Measurements from ENCODE around the gene DACT2. TPM values are rescaled to one million over a fixed set of nuclear protein-coding genes. Genes with fewer than 3 reads are reported as not detected.

DACT2 gene
- 2.1 and 2.3 TPM in 2 replicates for total RNA-seq

GRCh38 chr6:168319279-168320111 is at the start of gene DACT2:
Gene DACT2 (minus strand): TSS chr6:168319777. CDS start chr6:168319633, 144 bp downstream.
- Mint-ChIP-seq H3K4me3 (no peak within 1 kb of the TSS), H3K27me3 (ENCODE audit: insufficient read depth) (peaks cover 32% of the 10 kb centered on the region), H3K4me1 (ENCODE audit: low read depth) (no peaks in the 10 kb centered on the region), H3K36me3 (ENCODE audit: low read depth) (no peaks in the 10 kb centered on the region), H3K27ac (no peak within 1 kb of the TSS), H3K9me3 (peaks cover 6% of the 10 kb centered on the region)
- intact Hi-C loops (cut with micrococcal nuclease): no loop called here
- DNase-seq (ENCODE audit: low spot score): no peak

GRCh38 chr6:168368936-168369335 is 49.4 kb upstream of the DACT2 start:
- Mint-ChIP-seq H3K4me1 (ENCODE audit: low read depth) (no peaks in the 10 kb centered on the region), H3K27ac (no peak overlapping the region), H3K36me3 (ENCODE audit: low read depth) (no peaks in the 10 kb centered on the region), H3K9me3 (no peaks in the 10 kb centered on the region), H3K4me3 (no peak overlapping the region), H3K27me3 (ENCODE audit: insufficient read depth) (peaks cover 5% of the 10 kb centered on the region)
- intact Hi-C loops (cut with micrococcal nuclease): no loop called here
- no peak for DNase-seq (ENCODE audit: low spot score)

- H3K4me3 Mint-ChIP-seq: no peak overlapping the region
- DNase-seq (ENCODE audit: low spot score): no peak
- H3K9me3 Mint-ChIP-seq: no peaks in the 10 kb centered on the region
- H3K4me1 Mint-ChIP-seq (ENCODE audit: low read depth): no peaks in the 10 kb centered on the region
- intact Hi-C loops (cut with micrococcal nuclease): no loop called here
- H3K27ac Mint-ChIP-seq: no peak overlapping the region
- no peaks in the 10 kb centered on the region for H3K36me3 Mint-ChIP-seq (ENCODE audit: low read depth)
- peaks cover 5% of the 10 kb centered on the region for H3K27me3 Mint-ChIP-seq (ENCODE audit: insufficient read depth)
Measured at GRCh38 chr6:168368066-168368820, 48.7 kb upstream of the DACT2 start.

GRCh38 chr6:168367285-168367751 is 47.7 kb upstream of the DACT2 start:
- H3K27me3 Mint-ChIP-seq (ENCODE audit: insufficient read depth): peaks cover 5% of the 10 kb centered on the region
- intact Hi-C loops (cut with micrococcal nuclease): no loop called here
- H3K9me3 Mint-ChIP-seq: no peaks in the 10 kb centered on the region
- no peak for DNase-seq (ENCODE audit: low spot score)
- H3K4me3 Mint-ChIP-seq: no peak overlapping the region
- no peak overlapping the region for H3K27ac Mint-ChIP-seq
- H3K4me1 Mint-ChIP-seq (ENCODE audit: low read depth): no peaks in the 10 kb centered on the region
- H3K36me3 Mint-ChIP-seq (ENCODE audit: low read depth): no peaks in the 10 kb centered on the region

- no peak overlapping the region for H3K4me3 Mint-ChIP-seq
- H3K27ac Mint-ChIP-seq: no peak overlapping the region
- DNase-seq (ENCODE audit: low spot score): no peak
- no peaks in the 10 kb centered on the region for H3K4me1 Mint-ChIP-seq (ENCODE audit: low read depth)
- H3K9me3 Mint-ChIP-seq: no peaks in the 10 kb centered on the region
- H3K36me3 Mint-ChIP-seq (ENCODE audit: low read depth): no peaks in the 10 kb centered on the region
- peaks cover 5% of the 10 kb centered on the region for H3K27me3 Mint-ChIP-seq (ENCODE audit: insufficient read depth)
- intact Hi-C loops (cut with micrococcal nuclease): no loop called here
Measured at GRCh38 chr6:168366473-168366872, 46.9 kb upstream of the DACT2 start.

- H3K9me3 Mint-ChIP-seq: no peaks in the 10 kb centered on the region
- no peak overlapping the region for H3K27ac Mint-ChIP-seq
- no peak for DNase-seq (ENCODE audit: low spot score)
- H3K27me3 Mint-ChIP-seq (ENCODE audit: insufficient read depth): peaks cover 5% of the 10 kb centered on the region
- intact Hi-C loops (cut with micrococcal nuclease): no loop called here
- no peak overlapping the region for H3K4me3 Mint-ChIP-seq
- H3K4me1 Mint-ChIP-seq (ENCODE audit: low read depth): no peaks in the 10 kb centered on the region
- H3K36me3 Mint-ChIP-seq (ENCODE audit: low read depth): no peaks in the 10 kb centered on the region
Measured at GRCh38 chr6:168365422-168366165, 46.0 kb upstream of the DACT2 start.

- H3K36me3 Mint-ChIP-seq (ENCODE audit: low read depth): no peaks in the 10 kb centered on the region
- DNase-seq (ENCODE audit: low spot score): no peak
- H3K9me3 Mint-ChIP-seq: no peaks in the 10 kb centered on the region
- no peaks in the 10 kb centered on the region for H3K4me1 Mint-ChIP-seq (ENCODE audit: low read depth)
- intact Hi-C loops (cut with micrococcal nuclease): no loop called here
- no peak overlapping the region for H3K4me3 Mint-ChIP-seq
- peaks cover 5% of the 10 kb centered on the region for H3K27me3 Mint-ChIP-seq (ENCODE audit: insufficient read depth)
- H3K27ac Mint-ChIP-seq: no peak overlapping the region
Measured at GRCh38 chr6:168364793-168365421, 45.3 kb upstream of the DACT2 start.

- intact Hi-C loops (cut with micrococcal nuclease): no loop called here
- Mint-ChIP-seq H3K27me3 (ENCODE audit: insufficient read depth) (peaks cover 5% of the 10 kb centered on the region), H3K4me1 (ENCODE audit: low read depth) (no peaks in the 10 kb centered on the region), H3K27ac (no peak overlapping the region), H3K9me3 (no peaks in the 10 kb centered on the region), H3K4me3 (no peak overlapping the region), H3K36me3 (ENCODE audit: low read depth) (no peaks in the 10 kb centered on the region)
- no peak for DNase-seq (ENCODE audit: low spot score)
Measured at GRCh38 chr6:168363811-168364792, 44.5 kb upstream of the DACT2 start.

- Mint-ChIP-seq H3K9me3 (no peaks in the 10 kb centered on the region), H3K4me3 (no peak overlapping the region), H3K36me3 (ENCODE audit: low read depth) (no peaks in the 10 kb centered on the region), H3K4me1 (ENCODE audit: low read depth) (no peaks in the 10 kb centered on the region), H3K27ac (no peak overlapping the region), H3K27me3 (ENCODE audit: insufficient read depth) (peaks cover 5% of the 10 kb centered on the region)
- intact Hi-C loops (cut with micrococcal nuclease): no loop called here
- no peak for DNase-seq (ENCODE audit: low spot score)
Measured at GRCh38 chr6:168363302-168363701, 43.7 kb upstream of the DACT2 start.

GRCh38 chr6:168362276-168362990 is 42.9 kb upstream of the DACT2 start:
- H3K4me3 Mint-ChIP-seq: no peak overlapping the region
- H3K36me3 Mint-ChIP-seq (ENCODE audit: low read depth): no peaks in the 10 kb centered on the region
- no peak overlapping the region for H3K27ac Mint-ChIP-seq
- no peaks in the 10 kb centered on the region for H3K9me3 Mint-ChIP-seq
- DNase-seq (ENCODE audit: low spot score): no peak
- no peaks in the 10 kb centered on the region for H3K4me1 Mint-ChIP-seq (ENCODE audit: low read depth)
- intact Hi-C loops (cut with micrococcal nuclease): no loop called here
- peaks cover 2% of the 10 kb centered on the region for H3K27me3 Mint-ChIP-seq (ENCODE audit: insufficient read depth)

GRCh38 chr6:168361766-168362165 is 42.2 kb upstream of the DACT2 start:
- no peaks in the 10 kb centered on the region for H3K4me1 Mint-ChIP-seq (ENCODE audit: low read depth)
- H3K4me3 Mint-ChIP-seq: no peak overlapping the region
- H3K9me3 Mint-ChIP-seq: no peaks in the 10 kb centered on the region
- peaks cover 2% of the 10 kb centered on the region for H3K27me3 Mint-ChIP-seq (ENCODE audit: insufficient read depth)
- intact Hi-C loops (cut with micrococcal nuclease): no loop called here
- H3K36me3 Mint-ChIP-seq (ENCODE audit: low read depth): no peaks in the 10 kb centered on the region
- H3K27ac Mint-ChIP-seq: no peak overlapping the region
- no peak for DNase-seq (ENCODE audit: low spot score)
